ENCODE measurements around the gene ZNF500. TPM values are rescaled to one million over a fixed set of nuclear protein-coding genes. Genes with fewer than 3 reads are reported as not detected.

The ZNF500 gene
- 23.5 and 23.9 TPM in 2 replicates for total RNA-seq
- long read RNA-seq, full-length matches to known transcripts: 2 of 3 reads
- long read RNA-seq, partial matches to known transcripts: 0 of 3 reads
- long read RNA-seq, other reads (novel, unspliced or antisense): 1 of 3 reads

DNA sequence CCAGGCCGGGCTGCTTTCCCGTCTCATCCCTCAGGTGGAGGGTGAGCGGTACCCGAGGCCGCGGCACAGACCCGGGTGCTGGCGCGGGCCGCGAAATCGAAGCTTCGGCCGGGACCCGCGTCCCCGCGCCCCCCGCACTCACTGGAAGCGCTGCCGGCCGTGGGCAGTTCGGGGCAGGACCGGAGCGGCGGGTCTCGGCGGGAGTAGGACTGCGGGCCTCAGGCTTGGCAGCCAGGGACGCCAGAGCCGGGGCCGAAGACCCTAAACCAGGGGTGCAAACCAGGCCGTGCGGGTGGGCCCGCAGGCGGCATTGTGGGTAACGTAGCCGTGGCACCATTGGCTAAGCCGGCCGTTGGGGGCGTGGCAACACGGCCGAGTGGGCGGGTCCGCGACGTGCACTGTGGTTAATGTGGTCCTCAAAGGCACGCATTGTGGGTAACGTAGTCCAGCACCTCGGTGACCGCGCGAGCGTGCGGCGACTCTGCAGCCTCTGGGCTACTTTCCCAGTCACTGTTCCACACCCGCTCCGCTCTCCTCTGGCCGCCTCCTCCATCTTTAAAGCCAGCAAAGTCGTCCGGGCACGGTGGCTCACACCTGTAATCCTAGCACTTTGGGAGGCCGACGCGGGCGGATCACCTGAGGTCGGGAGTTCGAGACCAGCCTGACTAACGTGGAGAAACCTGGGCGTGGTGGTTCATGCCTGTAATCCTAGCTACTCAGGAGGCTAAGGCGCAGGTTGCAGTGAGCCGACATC is at the start of gene ZNF500:
Gene ZNF500 (minus strand): TSS at position 288 of the 754 bp plus-strand sequence. CDS start 1,184 bp downstream, outside the sequence.
- Mint-ChIP-seq H3K4me3 (ENCODE audit: low read depth) (peak within 1 kb of the TSS; percentile 83), H3K27me3 (no peaks in the 10 kb centered on the region), H3K27ac (peak within 1 kb of the TSS; percentile 95), H3K36me3 (ENCODE audit: insufficient read depth) (no peaks in the 10 kb centered on the region), H3K4me1 (ENCODE audit: low read depth) (peaks cover 15% of the 10 kb centered on the region), H3K9me3 (ENCODE audit: low read depth) (no peaks in the 10 kb centered on the region)
- TF ChIP-seq, protein P1, sequence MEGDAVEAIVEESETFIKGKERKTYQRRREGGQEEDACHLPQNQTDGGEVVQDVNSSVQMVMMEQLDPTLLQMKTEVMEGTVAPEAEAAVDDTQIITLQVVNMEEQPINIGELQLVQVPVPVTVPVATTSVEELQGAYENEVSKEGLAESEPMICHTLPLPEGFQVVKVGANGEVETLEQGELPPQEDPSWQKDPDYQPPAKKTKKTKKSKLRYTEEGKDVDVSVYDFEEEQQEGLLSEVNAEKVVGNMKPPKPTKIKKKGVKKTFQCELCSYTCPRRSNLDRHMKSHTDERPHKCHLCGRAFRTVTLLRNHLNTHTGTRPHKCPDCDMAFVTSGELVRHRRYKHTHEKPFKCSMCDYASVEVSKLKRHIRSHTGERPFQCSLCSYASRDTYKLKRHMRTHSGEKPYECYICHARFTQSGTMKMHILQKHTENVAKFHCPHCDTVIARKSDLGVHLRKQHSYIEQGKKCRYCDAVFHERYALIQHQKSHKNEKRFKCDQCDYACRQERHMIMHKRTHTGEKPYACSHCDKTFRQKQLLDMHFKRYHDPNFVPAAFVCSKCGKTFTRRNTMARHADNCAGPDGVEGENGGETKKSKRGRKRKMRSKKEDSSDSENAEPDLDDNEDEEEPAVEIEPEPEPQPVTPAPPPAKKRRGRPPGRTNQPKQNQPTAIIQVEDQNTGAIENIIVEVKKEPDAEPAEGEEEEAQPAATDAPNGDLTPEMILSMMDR (IDR thresholded peaks at IDR 0.05; ENCODE audit: unreplicated experiment): no peak
- DNase-seq (ENCODE audit: low spot score, unreplicated experiment): peak; percentile 99

DNA sequence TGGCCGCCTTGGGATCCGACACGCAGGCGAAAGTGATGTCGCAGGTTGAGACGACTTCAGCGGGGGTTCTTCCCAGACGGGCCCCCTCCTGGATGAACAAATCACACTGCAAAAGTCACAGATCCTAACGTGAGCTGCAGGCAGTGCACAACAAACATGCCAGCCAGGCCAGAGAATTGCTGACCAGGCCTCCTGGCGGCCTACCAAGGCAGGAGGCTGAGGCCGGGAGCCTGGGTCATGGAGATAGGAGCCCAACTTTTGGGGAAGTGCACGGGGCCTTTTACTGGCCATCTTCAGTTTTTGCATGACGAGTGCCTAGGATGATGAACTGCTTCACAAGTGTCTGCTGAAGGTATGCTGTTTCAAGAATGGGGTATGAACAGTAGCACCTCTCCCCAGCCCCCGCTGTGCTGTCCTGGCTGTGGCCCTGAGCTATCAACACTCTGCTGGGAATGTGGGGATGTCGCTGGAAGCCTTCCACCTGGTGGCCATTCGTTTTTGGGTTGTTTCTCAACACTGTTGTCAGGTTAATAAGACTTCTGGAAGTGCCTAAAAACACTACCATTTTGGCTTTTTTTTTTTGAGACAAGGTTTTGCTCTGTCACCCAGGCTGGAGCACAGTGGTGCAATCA is 47.7 kb upstream of the ZNF500 start:
- no peaks in the 10 kb centered on the region for H3K9me3 Mint-ChIP-seq (ENCODE audit: low read depth)
- H3K27ac Mint-ChIP-seq: no peak overlapping the region
- H3K27me3 Mint-ChIP-seq: no peaks in the 10 kb centered on the region
- peaks cover 29% of the 10 kb centered on the region for H3K36me3 Mint-ChIP-seq (ENCODE audit: insufficient read depth)
- DNase-seq (ENCODE audit: low spot score, unreplicated experiment): no peak
- no peak overlapping the region for H3K4me3 Mint-ChIP-seq (ENCODE audit: low read depth)
- no peaks in the 10 kb centered on the region for H3K4me1 Mint-ChIP-seq (ENCODE audit: low read depth)
- TF ChIP-seq, protein P1 (IDR thresholded peaks at IDR 0.05; ENCODE audit: unreplicated experiment): no peak

DNA sequence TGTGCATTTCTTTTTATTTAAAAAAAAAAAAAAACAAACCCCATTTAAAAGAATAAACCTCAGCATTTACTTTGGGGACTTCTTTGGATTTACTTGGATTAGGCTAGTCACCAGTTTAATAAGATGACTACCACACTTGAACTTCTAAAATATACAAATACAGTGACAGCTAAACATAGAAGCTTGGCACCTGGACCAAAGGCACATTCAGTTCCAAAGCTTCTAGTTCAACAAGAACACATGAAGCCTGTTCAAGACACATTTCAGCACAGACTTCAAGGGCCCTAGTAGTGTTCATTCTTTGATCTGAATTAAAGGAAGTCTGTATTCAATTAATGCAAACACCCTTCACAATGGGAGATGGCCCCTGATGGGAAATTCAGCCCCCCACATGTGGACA is 47.1 kb upstream of the ZNF500 start:
- H3K4me1 Mint-ChIP-seq (ENCODE audit: low read depth): no peaks in the 10 kb centered on the region
- no peak for DNase-seq (ENCODE audit: low spot score, unreplicated experiment)
- no peak overlapping the region for H3K4me3 Mint-ChIP-seq (ENCODE audit: low read depth)
- no peaks in the 10 kb centered on the region for H3K9me3 Mint-ChIP-seq (ENCODE audit: low read depth)
- H3K27ac Mint-ChIP-seq: no peak overlapping the region
- no peaks in the 10 kb centered on the region for H3K27me3 Mint-ChIP-seq
- TF ChIP-seq, protein P1 (IDR thresholded peaks at IDR 0.05; ENCODE audit: unreplicated experiment): no peak
- H3K36me3 Mint-ChIP-seq (ENCODE audit: insufficient read depth): peaks cover 27% of the 10 kb centered on the region

DNA sequence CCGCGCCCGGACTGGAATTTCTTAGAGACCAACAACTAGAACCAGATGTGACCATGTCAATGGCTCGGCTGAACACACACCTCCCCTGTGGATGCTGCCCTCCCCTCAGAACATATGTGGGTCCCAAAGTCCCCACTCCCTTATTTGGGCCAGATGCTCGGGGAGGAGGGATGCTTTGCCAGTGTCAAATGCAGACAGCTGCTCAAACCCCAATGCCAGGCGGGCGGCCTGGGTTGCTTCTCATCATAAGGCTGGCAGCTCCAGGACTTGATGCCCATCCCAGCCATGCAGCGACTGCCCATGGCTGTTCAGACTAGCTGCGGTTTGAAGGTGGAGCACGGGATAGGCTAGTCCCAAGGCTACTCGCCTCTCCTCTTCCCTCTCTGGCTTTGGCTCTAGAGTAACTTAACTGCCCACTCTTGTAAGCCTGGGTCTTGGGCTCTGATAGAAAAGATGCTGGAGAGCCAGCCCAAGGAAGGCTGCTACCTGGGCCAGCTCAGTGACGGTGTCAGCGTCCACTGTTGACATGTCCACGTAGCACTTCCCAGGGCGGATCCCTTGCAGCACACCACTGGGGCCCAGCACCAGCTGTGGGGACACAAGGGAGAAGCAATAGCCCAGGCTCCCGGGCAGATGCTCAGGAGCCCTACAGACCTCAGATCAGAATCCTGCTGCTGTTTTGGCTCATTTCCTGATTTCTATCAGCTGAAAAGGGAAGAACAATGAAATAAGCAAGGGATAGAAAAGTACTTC is 46.5 kb upstream of the ZNF500 start:
- no peak overlapping the region for H3K4me3 Mint-ChIP-seq (ENCODE audit: low read depth)
- DNase-seq (ENCODE audit: low spot score, unreplicated experiment): no peak
- H3K36me3 Mint-ChIP-seq (ENCODE audit: insufficient read depth): peaks cover 25% of the 10 kb centered on the region
- no peaks in the 10 kb centered on the region for H3K27me3 Mint-ChIP-seq
- TF ChIP-seq, protein P1 (IDR thresholded peaks at IDR 0.05; ENCODE audit: unreplicated experiment): no peak
- no peaks in the 10 kb centered on the region for H3K4me1 Mint-ChIP-seq (ENCODE audit: low read depth)
- no peak overlapping the region for H3K27ac Mint-ChIP-seq
- H3K9me3 Mint-ChIP-seq (ENCODE audit: low read depth): no peaks in the 10 kb centered on the region

DNA sequence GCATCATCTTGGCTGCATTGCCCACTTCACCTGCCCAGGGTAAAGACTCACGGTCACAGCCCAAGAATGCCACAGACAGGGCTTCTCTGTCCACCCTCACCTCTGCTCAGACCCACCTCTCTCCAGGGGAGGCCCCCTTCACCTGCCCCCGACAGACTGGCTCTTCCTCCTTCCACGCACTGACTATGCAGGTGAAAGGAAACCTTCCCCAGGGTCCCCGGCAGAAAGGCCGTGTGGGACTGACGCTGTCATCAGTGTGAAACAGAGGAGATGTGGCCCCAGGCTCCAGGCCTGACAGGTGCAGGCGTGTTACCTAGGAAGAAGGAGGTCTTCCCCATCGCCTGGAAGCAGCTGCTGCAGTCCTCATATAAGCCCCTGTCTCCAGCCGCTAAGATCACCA is 44.8 kb upstream of the ZNF500 start:
- DNase-seq (ENCODE audit: low spot score, unreplicated experiment): no peak
- H3K4me3 Mint-ChIP-seq (ENCODE audit: low read depth): no peak overlapping the region
- H3K9me3 Mint-ChIP-seq (ENCODE audit: low read depth): no peaks in the 10 kb centered on the region
- no peaks in the 10 kb centered on the region for H3K27me3 Mint-ChIP-seq
- TF ChIP-seq, protein P1 (IDR thresholded peaks at IDR 0.05; ENCODE audit: unreplicated experiment): no peak
- no peak overlapping the region for H3K27ac Mint-ChIP-seq
- H3K36me3 Mint-ChIP-seq (ENCODE audit: insufficient read depth): peaks cover 28% of the 10 kb centered on the region
- no peaks in the 10 kb centered on the region for H3K4me1 Mint-ChIP-seq (ENCODE audit: low read depth)

Measured in progenitor cell of endocrine pancreas (in vitro differentiated cells).